GM12865 (cell line): ENCODE results near the gene MFAP3.
"Not testable (repeated sequence)": the region's sequence is repeated elsewhere in the genome, so short reads cannot be mapped to it uniquely, and the experiment has no call there.

Source experiments
- DNase-seq: peaks from one replicate; pipeline ENCODE4 v3.0.0; 2010; ENCODE audit warnings: low read depth
- H3K4me3 ChIP-seq: 2 replicates; pipeline ENCODE4 v1.5.1; 2011; ENCODE audit warnings: mild to moderate bottlenecking, low read depth, low read length, control low read depth
- CTCF ChIP-seq: IDR thresholded peaks from 2 replicates; pipeline ENCODE4 v1.5.1; 2011; ENCODE audit warnings: low read length, control low read depth, low read depth, inconsistent platforms; ENCODE audit not compliant: insufficient read depth; ENCODE audit errors: missing control alignments

MFAP3 gene

GRCh38 chr5:154002511-154003020 is 36.2 kb upstream of the MFAP3 start:
- no peak for TF ChIP-seq CTCF
- no peak overlapping the region for H3K4me3 ChIP-seq
- no peak for DNase-seq

- TF ChIP-seq CTCF: no peak
- no peak overlapping the region for H3K4me3 ChIP-seq
- no peak for DNase-seq
Measured at GRCh38 chr5:154005648-154006047, 33.1 kb upstream of the MFAP3 start.

- DNase-seq: no peak
- H3K4me3 ChIP-seq: no peak overlapping the region
- no peak for TF ChIP-seq CTCF
Measured at GRCh38 chr5:154010660-154011059, 28.1 kb upstream of the MFAP3 start.

- no peak for DNase-seq
- TF ChIP-seq CTCF: no peak
- no peak overlapping the region for H3K4me3 ChIP-seq
Measured at GRCh38 chr5:154015071-154015693, 23.6 kb upstream of the MFAP3 start.

GRCh38 chr5:154018919-154019318 is 19.8 kb upstream of the MFAP3 start:
- not testable (repeated sequence) for H3K4me3 ChIP-seq, DNase-seq

- no peak overlapping the region for H3K4me3 ChIP-seq
- DNase-seq: no peak
- TF ChIP-seq CTCF: no peak
Measured at GRCh38 chr5:154025951-154026350, 12.8 kb upstream of the MFAP3 start.

GRCh38 chr5:154031937-154032489 is 6.8 kb upstream of the MFAP3 start:
- no peak for TF ChIP-seq CTCF
- DNase-seq: no peak
- no peak overlapping the region for H3K4me3 ChIP-seq
